Ramos (cell line): ENCODE results near the gene SPDEF.

Experiments used
- in situ Hi-C: fragments of 300-500 bp; cut with MboI; formaldehyde crosslinking; loops from one replicate; pipeline ENCODE4 v1.14.3; 2022; ENCODE audit warnings: low sequenced_read_pairs; ENCODE audit not compliant: unreplicated experiment

Gene SPDEF

DNA sequence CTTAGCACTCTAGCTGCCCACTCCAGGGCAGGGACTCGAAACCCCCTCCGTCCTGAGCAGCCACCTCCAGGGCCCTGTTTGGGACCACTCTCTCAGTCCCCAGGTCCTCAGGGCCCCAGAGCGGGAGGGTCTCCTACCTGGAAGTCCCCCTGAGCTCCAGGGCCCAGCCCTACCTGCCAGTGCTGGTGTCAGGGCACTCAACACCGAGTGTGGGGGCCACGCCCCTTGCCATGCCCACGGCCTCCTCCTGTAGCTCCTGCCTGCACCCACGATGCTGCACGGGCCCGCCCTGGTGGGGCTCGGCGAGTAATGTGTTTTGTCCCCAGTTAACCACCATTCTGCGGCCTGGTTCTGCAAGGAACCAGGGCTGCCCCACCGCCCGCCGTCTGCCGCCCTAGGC lies 21.5 kb downstream of the SPDEF start:
- in situ Hi-C loops: no loop called here

DNA sequence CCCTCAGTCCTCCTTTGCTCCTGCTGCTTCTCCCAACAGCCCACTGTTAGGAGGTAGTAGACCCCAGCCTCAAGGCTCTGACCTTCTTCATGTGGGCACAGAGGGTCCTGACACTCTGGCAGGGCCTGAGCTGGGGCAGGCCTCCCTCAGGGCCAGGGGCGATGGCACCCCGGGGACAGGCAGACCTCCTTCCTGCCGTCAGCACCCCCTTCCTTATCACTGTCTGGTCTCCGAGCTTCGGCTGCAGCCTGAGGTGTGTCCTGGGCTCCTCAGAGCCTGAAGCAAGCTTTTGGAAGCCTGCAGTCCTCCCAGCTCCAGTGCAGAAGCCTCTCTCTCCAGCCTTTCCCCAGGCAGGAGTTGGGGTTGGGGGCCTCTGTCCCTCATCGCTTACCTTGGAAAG lies 22.0 kb downstream of the SPDEF start:
- in situ Hi-C loops: no loop called here

DNA sequence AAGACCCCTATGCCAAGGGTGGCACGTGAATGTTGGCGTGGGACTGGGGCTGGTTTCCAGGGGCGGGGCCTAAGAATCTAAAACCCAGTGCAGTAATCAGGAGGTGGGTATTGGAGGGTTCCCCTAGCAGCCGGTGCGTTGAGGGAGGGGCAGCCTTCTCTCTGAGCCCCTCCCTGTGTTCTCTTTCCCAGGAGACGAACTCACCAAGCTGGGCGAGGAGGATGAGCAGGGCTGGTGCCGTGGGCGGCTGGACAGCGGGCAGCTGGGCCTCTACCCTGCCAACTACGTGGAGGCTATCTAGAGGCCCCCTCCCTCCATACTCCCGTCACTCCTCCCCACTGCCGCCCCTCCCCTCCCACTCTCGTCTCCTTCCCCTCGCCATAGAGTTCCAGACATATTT lies 23.9 kb downstream of the SPDEF start:
- in situ Hi-C loops: no loop called here

DNA sequence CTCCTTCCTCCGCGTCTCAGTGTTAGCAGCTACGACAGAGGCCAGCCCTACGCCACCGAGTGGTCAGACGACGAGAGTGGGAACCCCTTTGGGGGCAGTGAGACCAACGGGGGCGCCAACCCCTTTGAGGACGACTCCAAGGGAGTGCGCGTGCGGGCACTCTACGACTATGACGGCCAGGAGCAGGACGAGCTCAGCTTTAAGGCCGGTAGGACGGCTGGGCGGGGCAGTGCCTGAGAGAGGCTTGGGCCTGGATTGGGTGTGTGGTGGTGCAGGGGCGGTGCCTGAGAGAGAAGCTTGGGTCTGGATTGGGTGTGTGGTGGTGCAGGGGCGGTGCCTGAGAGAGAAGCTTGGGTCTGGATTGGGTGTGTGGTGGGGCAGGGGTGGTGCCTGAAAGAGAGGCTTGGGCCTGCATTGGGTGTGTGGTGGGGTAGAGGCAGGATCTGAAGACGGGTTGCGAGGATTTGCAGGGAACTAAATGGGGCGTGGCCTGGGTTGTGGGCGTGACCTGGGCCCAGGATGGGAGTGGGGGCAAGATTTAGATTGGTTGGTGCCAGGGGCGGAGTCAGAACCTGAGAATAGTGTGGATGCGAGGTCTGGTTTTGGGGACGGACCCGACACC lies 24.4 kb downstream of the SPDEF start:
- in situ Hi-C loops: no loop called here

DNA sequence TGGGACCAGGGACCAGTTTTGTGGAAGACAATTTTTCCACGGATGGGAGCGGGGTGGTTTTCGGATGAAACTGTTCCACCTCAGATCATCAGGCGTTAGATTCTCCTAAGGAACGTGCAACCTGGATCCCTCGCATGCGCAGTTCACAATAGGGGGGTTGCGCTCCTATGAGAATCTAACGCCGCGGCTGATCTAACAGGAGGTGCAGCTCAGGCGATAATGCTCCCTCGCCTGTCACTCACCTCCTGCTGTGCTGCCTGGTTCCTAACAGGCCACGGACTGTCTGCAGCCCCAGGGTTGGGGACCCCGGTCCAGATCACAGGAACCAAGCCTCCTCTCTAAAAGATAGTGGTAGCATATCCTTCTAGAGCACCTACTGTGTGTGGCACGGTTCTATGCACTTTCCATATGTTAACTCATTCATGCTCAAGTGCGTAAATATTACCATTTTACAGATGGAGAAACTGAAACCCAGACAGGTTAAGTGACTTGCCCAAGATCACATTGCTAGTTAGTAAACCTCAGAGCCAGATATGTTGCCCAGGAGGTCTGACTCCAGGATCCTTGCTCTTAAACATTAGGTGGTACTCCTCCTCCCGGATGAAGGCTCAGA lies 25.3 kb downstream of the SPDEF start:
- in situ Hi-C loops: no loop called here

GRCh38 chr6:34529665-34530327 lies 26.3 kb downstream of the SPDEF start:
- in situ Hi-C loops: no loop called here

DNA sequence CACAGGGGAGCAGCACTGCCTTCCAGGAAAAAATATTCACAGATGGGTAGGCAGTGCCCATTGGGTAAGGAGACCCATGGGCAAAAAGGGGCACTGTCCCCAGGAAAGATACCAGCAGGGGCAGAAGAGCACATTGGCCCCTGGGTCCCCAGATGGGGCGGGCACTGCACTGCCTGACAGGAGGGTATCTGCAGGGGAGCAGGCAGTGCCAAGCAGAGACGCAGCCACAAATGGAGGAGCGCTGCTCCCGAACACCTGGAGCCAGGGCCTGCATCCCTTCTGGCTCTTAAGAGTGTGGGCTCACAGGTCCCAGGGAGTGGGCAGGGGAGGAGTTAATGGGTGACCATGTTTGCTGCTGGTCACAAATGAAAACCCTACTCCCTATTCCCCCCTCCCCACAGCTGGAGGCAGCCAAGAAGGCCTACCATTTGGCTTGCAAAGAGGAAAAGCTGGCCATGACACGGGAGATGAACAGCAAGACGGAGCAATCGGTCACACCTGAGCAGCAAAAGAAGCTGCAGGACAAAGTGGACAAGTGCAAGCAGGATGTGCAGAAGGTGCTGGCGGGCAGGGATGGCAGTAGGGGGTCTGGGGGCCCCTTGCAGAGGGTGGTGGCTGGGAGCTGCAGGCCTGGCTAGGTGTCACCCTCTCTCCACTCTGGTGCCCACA lies 27.0 kb downstream of the SPDEF start:
- in situ Hi-C loops: no loop called here

- in situ Hi-C loops: no loop called here
Measured at GRCh38 chr6:34527751-34528670, 28.1 kb downstream of the SPDEF start.

DNA sequence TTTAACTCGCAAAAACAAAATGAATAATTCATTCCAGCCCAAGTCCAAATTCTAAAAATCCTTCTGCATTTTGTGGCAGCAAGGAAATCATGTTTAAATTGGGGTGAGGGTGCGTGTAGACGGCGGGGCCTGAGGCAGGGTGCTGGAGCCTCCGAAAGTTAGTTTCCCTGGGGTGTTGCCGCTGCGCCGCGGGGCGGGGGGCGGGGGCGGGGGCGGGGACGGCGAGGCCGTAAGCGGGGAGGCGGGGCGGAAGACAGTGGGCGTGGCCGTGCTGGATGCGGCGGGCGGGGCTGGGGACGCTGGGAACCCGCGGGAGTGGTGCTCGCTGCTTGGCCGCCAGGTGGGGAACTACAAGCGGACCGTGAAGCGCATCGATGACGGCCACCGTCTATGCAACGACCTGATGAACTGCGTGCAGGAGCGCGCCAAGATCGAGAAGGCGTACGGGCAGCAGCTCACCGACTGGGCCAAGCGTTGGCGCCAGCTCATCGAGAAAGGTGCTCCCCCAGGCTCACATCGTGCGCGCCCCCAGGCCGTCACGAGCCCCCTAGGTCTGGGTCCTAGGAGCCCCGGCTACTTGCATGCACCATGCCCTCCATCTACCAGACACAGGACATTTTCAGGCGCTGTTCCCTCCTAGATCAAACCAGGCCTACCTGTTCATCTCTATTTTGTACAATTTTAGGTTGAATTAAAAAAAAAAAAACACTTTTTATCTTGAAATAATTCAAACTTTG lies 29.0 kb downstream of the SPDEF start:
- in situ Hi-C loops: no loop called here

DNA sequence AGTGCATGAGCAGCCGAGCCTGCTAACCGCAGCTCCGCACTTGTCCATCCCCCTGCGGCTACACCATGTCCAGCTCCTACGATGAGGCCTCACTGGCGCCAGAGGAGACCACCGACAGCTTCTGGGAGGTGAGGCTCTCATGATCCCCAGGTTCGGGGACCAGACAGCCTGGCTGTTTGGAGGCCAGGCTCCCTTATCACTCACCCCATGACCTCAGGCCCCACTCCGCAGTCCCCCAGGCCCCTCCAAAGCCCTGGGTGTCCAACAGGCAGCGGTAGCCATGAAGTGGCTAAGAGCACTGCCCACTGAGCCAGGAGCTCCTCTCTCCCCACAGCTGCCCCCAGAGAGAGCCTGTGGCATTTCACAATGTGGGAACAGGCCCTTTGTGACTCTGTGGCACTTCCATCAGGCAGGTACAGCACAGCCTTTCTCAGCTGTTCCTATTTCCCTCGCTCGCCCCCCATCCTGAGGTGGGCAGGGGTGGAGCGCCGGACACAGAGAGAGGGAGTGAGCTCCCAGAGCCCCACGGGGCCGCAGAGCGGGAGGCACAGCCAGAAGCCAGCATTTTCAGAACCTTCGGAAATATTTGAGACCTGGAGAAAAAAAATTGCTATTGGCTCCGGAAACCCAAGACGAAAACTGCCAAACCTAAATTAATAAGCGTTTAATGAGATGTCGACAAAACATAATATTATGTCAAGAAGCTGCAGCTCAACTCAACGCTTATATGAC lies 29.7 kb downstream of the SPDEF start:
- in situ Hi-C loops: no loop called here

GRCh38 chr6:34525431-34526175 lies 30.5 kb downstream of the SPDEF start:
- in situ Hi-C loops: no loop called here

DNA sequence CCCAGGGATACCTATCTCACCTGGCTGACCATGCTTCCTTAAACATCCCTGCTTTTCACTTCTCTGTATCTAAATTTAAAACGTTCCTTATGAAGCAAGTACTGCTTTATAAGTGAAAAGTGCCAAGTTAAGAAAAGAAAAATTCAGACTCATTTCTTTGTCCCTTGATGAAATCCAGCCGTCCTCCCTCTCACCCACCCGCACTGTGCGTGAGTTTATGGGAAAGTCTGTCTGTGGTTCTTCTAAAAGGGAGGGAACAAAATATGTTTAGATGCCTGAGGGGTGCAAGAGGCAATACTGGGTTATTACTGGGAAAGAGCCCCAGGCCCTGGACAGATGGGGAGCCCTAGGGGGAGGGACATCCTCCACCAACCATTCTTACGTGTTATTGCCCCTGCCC lies 31.2 kb downstream of the SPDEF start:
- in situ Hi-C loops: no loop called here

GRCh38 chr6:34524499-34524898 lies 31.6 kb downstream of the SPDEF start:
- in situ Hi-C loops: no loop called here

DNA sequence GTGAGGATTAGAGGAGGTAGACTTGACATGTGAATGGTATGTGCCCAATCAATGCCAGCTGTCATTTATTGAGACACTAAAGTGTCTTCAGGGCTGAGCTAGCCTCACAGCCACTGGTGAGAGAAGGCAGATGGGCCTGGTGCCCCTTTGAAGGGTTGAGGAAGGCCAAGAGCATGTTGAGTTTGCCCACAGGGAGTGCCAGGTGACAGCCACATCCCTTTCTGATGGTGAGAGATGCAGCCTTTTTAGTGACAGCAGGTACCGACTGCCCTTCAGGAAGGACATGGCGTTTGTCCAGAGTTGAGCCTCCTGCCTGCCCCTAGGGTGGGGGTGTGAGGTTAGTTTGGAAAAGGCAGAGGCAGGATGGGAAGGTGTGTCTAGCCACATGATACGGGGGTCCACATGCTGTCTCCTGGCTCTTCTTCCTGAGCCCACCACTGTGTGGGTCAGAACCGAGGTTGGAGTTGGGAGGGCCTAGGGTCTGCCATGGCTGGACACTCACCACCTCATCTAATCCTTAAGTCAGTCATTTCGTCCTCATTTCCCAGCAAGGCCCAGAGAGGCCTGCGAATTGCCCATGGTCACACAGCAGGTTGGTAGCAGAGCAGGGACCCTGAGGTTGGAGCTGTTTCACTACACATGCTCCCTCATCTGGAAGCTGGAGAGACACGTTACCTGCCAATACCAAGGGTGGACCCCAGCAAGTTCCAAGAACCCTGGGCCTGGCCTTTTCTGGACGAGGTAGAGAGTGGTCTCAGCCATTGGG lies 32.5 kb downstream of the SPDEF start:
- in situ Hi-C loops: no loop called here

- in situ Hi-C loops: no loop called here
Measured at GRCh38 chr6:34522761-34523160, 33.4 kb downstream of the SPDEF start.

DNA sequence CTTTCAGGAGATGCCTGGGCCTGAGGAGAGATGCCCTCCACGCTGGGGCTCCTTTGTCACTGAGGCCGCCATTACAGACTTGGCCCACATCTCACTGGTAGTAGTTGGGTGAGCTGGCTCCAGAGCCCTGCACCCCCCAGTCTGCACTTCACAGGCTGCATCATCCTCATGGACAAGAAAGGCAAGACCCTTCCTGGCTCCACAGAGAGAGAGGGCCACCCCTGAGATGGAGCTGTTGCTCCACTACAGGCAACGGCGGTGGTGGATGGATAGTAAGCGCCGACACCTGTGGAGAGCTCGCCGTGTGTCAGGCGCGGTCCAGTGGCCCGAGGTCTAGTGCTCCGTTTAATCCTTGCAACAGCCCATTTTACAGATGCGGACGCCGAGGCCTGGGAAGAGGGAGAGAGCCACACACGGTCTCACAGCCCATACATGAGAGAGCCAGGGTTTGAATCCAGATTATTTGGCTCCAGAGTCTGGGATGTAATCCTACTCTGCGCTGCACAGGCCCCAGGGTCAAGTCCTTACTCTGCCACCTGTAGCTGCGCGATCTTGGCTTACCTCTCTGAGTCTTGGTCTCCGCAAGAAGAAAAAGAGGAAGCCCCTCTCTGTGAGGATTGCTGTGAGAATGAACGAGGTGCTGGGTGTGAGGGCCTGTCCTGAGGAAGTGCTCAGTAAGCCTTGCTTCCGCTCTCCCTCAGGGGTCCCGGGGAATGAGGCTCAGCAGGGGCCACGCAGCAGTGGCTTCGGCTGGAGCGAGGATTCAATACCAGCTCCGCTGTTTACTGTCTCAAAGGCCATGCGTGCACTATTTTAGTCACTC lies 34.5 kb downstream of the SPDEF start:
- in situ Hi-C loops: no loop called here
